Stimulated activated CD4-positive, alpha-beta T cell treated with anti-CD3 and anti-CD28 coated beads, Interleukin-15, amount 100 ng/mL, for 48 hours (primary cell): ENCODE data around the gene FAM72D.
"Not testable (repeated sequence)": the region's sequence is repeated elsewhere in the genome, so short reads cannot be mapped to it uniquely, and the experiment has no call there.

Source experiments
- DNase-seq, 2 donors: peaks; one replicate each; pipeline ENCODE4 v3.0.0-alpha.2; 2020; ENCODE audit warnings: low read depth in 2 of 2

FAM72D gene

GRCh38 chr1:145082483-145083255, 13.1 kb upstream of the FAM72D start:
- DNase-seq, result not testable (repeated sequence)

GRCh38 chr1:145093517-145094149, 2.1 kb upstream of the FAM72D start:
- DNase-seq, result not testable (repeated sequence)

GRCh38 chr1:145094655-145095211, 1.0 kb upstream of the FAM72D start:
- not testable (repeated sequence) for DNase-seq

- not testable (repeated sequence) for DNase-seq
Observed at GRCh38 chr1:145101725-145102124, 6.0 kb downstream of the FAM72D start.

- not testable (repeated sequence) for DNase-seq
Observed at GRCh38 chr1:145103294-145103693, 7.5 kb downstream of the FAM72D start.

- not testable (repeated sequence) for DNase-seq
Observed at GRCh38 chr1:145111674-145112073, 15.9 kb downstream of the FAM72D start.

- DNase-seq, result not testable (repeated sequence)
Observed at GRCh38 chr1:145112703-145113102, 16.9 kb downstream of the FAM72D start.

- DNase-seq, result not testable (repeated sequence)
Observed at GRCh38 chr1:145114560-145115057, 18.8 kb downstream of the FAM72D start.

- DNase-seq, result not testable (repeated sequence)
Observed at GRCh38 chr1:145115587-145116493, 20.1 kb downstream of the FAM72D start.

- DNase-seq, result not testable (repeated sequence)
Observed at GRCh38 chr1:145119842-145120241, 24.1 kb downstream of the FAM72D start.

- not testable (repeated sequence) for DNase-seq
Observed at GRCh38 chr1:145122344-145123061, 26.7 kb downstream of the FAM72D start.

GRCh38 chr1:145123062-145123395, 27.3 kb downstream of the FAM72D start:
- DNase-seq, result not testable (repeated sequence)

GRCh38 chr1:145123992-145124641, 28.3 kb downstream of the FAM72D start:
- DNase-seq, result not testable (repeated sequence)

- not testable (repeated sequence) for DNase-seq
Observed at GRCh38 chr1:145125112-145125511, 29.3 kb downstream of the FAM72D start.

GRCh38 chr1:145127144-145127543, 31.4 kb downstream of the FAM72D start:
- not testable (repeated sequence) for DNase-seq

GRCh38 chr1:145128697-145129469, 33.1 kb downstream of the FAM72D start:
- DNase-seq, result not testable (repeated sequence)

- DNase-seq, result not testable (repeated sequence)
Observed at GRCh38 chr1:145134476-145134875, 38.7 kb downstream of the FAM72D start.

- not testable (repeated sequence) for DNase-seq
Observed at GRCh38 chr1:145140549-145140948, 44.8 kb downstream of the FAM72D start.

GRCh38 chr1:145144264-145144913, 48.6 kb downstream of the FAM72D start:
- not testable (repeated sequence) for DNase-seq
